Stimulated activated CD4-positive, alpha-beta T cell treated with anti-CD3 and anti-CD28 coated beads, Interleukin-4, amount 100 ng/mL, for 1 hour (primary cell): Measurements from ENCODE around the gene TEX2.
"Not testable (repeated sequence)": the region's sequence is repeated elsewhere in the genome, so short reads cannot be mapped to it uniquely, and the experiment has no call there.

Source experiments
- DNase-seq: peaks from one replicate; pipeline ENCODE4 v3.0.0-alpha.2; 2020

The TEX2 gene

DNA sequence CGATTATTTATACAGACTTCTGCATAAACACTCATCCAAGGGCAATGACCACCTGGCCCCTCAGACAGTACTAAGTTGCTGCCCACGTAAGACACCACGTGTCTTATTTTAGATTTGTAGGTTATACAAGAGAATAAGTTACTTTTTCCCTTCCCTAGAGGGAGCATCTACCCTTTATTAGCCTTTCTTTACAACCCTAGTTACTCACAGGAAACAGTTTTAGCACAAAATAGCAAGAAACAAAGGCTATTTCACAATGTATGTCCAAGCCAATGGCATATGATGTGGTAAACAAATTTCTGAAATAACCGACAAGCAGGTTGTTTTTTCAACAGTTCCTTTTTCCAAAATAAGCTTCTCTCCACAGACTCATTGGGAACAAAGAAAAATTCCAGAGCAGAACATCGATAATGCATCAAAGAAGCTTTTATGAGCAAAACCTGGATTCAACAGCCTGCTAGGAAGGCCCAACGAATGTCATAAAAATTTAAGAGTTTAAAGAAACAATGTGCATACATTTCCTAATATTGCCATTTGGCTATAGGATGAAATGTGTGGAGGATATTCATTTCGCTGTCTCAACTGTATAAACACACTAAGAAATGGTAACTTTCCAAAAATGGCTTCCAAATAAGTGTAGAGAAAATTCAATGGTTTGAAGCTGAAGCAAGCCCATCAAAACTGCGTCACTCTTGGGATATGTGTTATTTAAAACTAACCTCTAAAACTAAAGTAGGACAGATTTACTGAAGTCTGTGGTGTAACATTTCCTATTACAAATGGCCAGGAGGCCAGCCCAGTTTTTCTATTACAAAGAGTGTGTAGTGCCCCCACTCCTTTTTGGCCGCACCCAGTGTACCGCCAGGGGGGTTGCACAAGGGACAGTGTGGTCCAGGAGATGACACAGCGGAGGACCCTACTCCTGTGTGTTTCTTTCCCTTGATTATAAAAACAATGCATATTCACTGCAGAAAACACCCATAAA is 82.7 kb downstream of the TEX2 start:
- DNase-seq = no peak

DNA sequence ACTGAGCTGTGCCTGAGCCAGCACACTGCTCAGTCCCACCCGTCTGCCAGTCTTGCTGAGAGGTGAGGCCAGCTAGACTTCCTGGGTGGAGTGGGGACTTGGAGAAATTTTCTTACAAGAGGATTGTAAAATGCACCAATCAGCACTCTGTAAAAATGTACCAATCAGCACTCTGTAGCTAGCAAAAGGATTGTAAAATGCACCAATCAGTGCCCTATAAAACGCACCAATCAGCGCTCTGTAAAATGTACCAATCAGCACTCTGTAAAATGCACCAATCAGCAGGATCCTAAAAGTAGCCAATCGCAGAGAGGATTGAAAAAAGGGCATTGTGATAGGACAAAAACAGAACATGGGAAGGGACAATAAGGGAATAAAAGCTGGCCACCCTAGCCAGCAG is 84.0 kb downstream of the TEX2 start:
- not testable (repeated sequence) for DNase-seq

DNA sequence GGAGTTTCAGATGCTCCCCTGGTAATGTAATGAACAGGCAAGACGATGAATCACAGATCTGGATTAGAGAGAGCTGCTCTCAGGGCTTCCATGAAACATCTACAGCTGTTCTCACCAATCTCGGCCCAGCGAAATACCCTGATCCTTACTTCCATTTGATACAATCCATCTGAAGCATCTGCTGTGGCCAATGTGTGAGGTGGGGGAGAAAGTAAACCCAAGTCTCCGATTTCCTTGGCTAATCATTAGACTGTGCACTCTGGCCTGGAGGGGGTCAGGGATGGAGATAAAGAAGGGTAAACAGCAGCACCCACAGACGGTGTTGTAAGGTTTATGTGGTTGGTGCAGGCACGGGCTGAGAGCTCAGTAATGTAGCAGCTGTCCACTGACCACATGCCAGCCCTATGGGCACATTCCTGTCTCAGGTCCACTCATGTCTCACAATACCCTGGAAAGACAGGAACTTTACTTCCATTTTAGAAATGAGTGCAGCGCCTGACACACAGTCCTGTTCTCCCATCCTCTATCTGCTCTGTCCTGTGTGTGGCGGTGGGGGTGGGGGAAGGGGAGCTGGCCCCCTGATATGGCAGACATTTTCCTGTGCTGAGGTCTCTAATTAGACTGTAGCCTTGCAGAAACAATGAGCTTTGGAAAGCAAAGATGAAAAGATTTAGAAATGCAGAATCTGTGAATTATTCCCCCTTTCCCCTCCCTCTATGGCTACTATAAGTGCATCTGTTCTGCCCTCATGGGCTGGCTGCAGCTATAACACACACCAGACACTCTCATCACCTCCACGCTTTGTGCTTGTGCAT is 84.8 kb downstream of the TEX2 start:
- DNase-seq = no peak

DNA sequence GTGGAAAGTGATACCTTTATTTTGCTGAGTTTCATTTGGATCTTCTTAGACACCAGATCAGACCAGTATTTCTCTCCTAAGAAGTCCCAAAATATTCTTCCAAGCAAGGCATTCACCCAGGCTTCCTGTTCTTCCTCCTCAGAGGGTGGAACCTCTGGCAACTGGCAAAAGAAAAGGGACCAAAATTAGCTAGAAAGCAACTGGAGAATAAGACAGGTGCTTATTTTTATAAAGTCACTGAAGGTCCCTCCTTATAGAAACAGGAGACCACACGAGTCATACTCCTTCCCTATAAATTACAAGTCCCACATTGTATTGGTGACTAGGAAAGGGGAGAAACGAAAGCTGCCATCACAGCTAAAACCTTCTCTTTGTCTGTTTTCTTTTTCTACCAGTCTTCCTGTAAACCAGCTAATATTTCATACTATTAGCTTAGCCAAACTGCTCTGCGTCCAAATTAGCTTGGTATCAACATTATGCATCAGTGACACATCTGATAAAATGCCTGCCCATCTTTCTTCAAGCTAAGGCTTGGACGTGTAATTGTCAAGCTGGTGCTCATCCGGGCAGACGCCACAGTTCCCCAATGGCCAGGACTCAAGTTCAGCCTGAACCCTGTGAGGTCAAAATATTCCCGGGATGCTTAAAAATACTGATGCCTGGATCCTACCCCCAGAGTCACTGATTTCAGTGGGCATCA is 85.6 kb downstream of the TEX2 start:
- DNase-seq = no peak

DNA sequence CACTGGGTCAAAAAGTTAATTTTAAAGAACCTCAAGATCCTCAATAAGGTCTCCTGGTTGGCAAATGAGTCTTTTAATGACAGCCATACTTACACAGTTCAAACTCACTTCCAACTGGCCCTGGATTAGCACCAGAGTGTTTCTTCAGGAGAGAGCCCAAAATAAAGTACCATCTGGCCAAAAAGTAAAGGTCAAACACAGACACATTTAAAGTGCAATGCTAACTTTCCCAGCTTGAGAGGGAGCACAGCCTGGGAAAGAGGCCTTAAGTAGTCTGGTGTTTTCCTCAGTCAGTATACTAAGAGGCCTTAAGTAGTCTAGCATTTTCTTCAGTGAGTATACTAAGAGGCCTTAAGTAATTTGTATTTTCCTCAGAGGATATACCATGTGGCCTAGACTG is 86.5 kb downstream of the TEX2 start:
- DNase-seq = no peak

DNA sequence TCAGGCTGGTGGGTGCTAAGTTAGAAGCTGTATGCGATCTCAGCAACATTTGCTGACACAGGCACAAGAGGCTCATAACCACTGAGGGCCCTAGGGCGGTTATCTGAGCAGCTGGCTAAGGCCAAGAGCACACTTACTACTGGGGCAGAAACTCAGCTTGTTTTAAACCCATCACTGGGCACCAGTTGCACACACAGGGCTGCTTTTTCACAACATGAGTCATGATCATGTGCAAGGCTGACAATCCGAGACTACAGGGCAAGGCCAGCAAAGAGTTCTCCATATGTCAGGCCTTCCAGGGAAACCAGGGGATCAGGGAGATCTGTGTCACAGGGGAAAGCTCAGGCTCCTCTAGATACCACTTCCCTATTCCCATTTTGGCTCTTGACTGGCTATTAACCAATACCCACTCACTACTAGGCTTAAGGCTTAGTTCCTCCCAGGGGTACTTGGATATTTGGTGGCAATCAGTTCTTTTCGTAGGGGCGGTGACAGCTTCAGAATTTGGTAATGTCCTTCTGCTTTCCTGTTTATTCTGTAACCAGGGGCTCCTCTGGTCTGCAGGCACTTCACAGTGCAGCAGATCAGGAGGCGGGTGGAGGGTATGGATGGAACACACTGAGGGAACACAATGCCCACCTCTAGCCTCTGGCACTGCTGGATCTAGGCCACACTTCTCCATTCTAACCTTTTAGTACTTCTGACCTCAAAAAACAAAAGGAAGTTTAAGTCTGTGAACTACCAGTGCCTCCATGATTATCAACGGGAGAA is 88.2 kb downstream of the TEX2 start:
- no peak for DNase-seq

DNA sequence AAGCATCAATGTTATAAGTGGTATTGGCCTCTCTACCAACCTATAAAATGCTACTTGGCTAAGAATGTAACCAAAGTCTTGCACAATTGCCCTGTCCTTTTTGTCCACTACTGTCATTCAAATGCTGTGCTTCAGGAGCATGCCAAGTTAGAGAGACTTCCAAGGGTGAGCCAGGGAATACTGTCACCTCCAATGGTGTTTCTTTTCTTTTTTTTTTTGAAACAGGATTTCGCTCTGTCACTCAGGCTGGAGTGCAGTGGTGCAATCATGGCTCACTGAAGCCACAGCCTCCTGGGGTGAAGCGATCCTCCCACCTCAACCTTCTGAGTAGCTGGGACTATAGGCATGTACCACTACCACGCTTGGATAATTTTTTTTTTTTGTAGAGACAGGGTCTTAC is 89.4 kb downstream of the TEX2 start:
- no peak for DNase-seq

DNA sequence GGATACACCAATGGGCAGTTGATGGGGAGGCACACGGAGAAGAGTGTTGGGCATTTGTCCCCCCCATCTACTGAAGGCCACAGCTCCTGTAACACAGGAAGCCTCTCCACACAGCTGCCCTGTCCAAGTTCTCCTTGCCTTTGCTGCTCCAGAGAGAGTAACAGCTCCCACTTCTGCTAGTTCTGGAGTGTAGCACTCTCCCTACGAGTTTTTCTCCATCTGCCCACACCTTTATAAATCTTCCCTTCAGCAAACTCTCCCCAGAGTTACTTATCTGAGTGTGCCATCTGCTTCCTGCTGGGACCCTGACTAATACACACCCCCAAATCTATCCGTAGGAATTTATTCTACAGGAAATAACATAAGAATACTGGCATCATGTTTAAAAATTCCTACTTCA is 90.5 kb downstream of the TEX2 start:
- DNase-seq = no peak

DNA sequence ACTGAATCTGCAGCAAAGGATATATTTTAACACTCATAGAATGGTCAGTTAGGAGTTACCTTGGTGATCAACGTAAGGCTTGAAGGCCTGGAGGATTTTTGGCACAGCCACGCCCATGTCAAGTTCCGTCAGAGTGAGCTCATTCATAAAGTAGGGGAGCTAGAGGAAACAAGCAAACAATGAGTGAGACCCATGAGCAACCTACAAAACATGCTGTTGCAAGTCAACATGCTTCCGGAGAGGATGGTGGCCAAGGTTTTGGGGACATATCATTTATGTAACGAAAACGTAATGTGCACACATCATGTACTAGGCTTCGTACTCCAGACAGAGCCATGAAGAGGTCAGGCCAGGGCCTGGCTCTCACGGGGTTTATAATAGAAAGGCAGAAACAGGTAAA is 92.0 kb downstream of the TEX2 start:
- no peak for DNase-seq

DNA sequence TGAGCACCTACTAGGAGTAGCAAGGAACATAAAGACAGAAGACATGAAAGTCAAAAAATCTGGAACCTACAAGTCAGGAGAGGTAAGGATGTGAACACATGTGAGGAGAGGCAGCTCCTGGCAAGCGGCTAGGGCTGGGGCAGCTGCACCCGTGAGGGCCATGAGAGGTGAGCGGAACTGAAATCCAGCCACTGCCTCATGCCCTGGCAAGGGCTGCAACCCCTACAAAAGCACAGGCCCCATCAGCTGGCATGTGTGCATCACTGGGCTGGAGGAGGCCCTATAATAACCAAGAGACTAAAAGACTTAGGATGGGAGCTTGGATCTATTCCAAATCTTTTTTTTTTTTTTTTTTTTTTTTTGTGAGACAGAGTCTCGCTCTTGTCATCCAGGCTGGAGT is 92.8 kb downstream of the TEX2 start:
- no peak for DNase-seq

DNA sequence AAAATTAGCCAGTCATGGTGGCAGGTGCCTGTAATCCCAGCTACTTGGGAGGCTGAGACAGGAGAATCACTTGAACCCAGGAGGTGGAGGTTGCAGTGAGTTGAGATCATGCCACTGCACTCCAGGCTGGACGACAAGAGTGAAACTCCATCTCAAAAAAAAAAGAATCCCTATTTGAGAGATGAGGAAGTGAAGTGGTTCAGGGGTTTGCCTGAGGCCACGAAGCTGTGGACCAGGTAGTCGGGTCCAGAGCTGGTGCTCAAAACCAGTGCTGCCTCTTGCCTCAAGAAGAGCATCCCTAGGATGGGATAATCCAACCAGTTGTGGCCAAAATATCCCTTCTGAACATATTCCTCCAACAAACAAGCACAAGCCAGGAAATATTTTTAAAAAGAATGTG is 95.4 kb downstream of the TEX2 start:
- DNase-seq = not testable (repeated sequence)

DNA sequence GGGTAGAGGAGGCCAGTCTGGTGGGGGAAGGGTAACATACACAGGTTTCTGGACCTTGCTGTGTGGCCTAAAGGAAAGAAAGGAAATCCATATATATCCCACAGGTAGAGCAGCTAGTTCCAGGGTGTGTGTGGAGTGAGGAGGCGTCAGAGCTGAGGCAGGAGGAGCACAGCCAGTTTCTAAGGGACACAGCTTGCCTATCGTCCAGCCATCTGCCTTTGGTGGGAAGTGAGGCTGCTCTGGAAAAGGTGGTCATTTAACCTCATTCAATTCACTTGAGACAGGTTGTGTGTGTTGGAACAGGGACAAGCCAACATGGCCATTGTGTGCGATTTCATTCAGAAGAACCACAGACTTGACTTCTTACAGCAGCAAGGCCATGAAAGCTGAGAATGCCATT is 96.2 kb downstream of the TEX2 start:
- no peak for DNase-seq

DNA sequence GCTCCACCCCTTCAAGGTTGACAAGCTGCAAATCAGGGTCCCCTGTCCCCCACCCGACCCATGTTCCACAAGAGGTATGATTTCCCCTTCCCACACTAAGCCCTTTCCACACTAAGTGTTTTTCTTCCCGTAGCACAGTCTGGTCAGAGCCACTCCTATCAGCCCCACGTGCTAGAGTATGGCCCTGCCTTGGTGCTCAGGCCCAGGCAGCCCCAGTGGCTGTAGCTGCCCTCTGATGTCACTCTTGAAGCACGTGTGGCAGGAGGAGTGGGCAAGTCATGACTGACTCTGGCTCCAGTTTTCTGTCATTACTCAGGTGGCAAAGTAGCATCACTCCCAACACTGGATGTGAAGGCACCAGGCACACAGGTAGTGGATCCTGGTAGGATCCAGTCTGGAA is 97.7 kb downstream of the TEX2 start:
- DNase-seq = no peak

DNA sequence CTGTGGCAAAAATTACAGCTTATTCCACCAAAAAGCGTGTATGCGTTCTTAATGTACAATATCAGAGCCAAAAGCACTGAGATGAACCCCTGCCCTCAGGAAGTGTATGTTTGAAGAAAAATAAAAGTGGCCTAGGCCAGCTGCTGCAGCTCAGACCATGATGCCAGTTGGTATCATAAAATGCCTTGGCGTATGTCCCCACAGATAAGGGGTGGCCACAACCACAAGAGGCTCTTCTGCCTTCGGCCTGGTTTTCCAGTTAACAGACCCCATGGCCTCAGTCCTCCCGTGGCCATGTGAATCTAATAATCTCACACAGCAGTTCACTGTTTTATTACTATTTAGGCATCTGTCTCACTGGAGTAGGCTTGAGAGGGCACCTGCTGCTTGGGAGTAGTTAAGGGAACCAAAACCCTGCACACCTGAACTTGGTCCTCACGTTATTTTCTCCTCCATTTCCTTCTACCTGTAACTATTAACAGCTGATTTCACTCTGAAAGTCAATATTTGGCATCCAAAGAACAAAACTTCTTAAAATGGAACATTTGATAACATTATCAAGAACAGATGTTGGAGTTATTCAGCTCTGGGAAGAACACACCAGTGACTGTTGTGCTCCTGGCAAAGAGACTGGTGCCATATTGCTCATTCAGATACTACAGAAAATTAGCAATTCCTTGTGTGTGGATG is 98.3 kb downstream of the TEX2 start:
- no peak for DNase-seq

DNA sequence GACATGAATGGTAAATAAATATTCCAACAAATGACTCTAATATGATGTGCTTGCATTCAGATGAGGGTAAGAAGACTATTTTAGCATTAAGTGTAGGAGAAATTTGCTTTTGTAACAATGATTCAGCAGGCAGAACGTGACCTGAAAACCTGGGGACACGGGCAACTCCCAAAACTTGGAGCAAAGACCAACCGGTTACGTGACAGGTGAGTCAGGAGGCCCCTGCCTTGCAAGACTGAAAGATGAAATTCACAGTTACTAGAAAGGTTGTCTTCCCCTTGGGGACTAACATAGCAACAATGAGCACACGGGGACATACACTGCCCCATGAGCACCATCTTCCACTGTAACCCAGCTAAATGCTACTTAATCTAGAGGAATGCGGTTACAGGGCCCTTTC is 99.6 kb downstream of the TEX2 start:
- DNase-seq = no peak

DNA sequence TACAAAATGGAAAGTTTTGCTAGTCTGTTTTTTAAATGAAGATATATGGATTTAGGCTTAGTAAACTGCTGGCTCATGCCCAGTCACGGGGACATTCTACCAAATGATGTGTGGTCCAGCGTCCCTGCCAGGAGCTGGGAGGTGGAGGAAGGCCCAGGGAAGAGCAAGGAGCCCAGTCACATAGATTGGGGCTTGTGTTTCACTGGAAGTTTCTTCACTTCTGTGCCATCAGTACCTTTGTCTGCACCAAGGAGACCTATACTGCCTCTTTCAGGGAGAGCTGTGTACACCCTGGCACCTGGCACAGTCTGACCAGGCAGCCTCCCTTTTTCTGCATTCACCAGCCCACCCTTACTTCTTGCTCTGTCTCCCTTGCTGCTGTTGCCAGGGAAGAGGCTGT is 100.5 kb downstream of the TEX2 start:
- DNase-seq = no peak

DNA sequence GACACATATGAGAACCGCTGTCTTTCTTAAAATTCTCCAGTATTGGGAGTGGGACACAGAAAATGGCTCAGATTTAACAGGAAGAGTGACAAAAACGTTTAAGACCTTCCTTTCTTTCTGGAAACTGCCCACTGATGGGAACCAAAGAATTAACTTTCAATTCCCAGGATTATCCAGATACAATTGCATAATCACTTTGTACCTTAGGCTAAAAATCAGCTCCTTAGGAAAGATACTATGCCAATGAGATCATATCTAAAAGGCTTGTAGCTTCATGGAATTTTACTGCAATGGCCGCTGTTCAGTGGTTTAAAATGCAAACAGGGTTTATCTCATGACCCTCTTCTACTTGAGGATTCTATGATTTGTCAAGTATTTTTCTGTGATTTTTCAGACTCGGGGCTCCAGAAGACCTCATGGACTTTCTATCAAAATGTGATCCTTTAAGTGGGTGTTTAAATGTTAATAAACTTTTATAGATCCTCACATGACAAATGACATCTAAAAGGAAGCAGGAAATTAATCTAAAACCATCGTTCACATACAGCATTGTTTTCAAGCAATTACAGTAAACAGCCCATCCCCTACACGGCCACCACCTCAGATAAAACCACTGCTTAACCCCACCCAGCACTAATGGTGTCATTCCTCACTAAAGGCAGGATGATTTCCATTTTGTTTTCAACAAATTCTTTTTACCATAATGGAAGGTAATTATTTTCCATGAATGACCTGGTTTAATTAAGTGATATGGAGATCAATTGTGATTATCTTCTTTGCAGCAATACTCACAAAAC is 101.5 kb downstream of the TEX2 start:
- DNase-seq = no peak

DNA sequence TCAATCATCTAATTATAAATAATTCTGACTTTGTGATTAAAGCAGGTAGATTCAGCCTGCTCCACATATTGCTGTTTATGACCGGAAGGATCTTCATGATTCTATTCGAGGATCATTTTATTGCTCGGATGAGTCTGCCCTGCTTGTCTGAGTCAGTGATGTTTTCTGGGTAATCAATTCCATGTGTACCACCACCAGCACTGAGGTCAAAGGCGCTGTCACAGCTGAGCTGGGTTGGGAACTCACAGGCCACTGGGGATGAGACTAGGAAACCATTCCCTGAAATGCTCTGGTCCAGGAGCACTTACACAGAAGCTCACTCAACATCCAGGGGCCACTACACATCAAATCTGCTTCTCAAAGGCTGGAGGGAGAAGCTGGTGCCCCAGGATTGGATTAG is 102.7 kb downstream of the TEX2 start:
- DNase-seq = no peak

DNA sequence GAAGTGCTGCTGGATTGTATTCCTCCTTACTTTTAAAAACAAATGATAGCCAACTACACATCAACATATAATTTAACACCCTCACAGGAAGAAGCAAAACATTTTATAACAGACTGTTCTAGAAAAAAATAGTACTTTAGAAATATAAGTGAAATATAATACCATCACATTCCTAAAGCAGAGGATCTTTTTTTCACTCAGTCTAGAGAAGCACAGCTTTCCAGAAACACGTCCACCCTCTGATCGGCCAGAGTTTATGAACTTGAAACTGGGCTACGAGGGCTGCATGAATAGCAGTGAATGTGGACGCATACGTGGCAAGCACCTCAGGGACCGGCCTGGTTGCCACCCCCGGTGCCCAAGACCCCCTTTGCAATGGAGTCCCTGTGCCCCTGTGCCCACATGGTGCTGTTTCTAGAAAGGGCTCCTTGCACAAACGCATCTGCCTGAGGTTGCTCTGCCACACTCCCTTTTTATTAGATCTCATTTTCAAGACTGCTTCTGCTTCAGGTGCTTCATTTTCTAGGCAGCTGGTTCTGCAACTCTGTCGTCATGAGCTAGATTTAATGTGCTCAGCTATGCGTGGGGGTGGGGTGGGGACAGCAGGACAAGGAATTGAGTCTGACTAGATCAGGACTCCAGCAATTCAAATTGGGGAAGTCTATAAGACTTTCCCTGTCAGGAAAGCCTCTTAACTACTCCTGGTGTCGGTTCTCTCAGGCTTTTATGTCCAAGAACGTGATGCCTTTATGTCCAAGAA is 104.0 kb downstream of the TEX2 start:
- no peak for DNase-seq

DNA sequence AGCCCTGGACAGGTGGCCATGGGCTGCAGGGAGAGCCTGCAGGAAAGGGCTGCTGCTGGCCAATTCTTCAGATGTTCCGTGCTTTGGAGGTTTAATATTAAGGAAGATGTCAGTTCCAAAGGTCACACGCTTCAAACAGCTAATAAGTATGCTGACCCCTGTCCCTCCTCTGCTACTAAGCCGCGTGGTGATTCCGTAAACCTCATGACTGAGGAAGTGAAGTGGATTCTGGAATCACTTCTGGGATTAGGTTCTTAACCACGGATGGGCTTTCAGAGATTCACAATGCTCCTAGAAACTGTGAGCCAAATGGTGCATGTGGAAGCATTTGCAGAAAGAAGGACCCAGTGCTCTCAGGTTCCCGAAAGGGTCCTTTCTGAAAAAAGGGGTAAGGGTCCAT is 104.7 kb downstream of the TEX2 start:
- no peak for DNase-seq
